ENCODE data around the gene GATA5.

DNA sequence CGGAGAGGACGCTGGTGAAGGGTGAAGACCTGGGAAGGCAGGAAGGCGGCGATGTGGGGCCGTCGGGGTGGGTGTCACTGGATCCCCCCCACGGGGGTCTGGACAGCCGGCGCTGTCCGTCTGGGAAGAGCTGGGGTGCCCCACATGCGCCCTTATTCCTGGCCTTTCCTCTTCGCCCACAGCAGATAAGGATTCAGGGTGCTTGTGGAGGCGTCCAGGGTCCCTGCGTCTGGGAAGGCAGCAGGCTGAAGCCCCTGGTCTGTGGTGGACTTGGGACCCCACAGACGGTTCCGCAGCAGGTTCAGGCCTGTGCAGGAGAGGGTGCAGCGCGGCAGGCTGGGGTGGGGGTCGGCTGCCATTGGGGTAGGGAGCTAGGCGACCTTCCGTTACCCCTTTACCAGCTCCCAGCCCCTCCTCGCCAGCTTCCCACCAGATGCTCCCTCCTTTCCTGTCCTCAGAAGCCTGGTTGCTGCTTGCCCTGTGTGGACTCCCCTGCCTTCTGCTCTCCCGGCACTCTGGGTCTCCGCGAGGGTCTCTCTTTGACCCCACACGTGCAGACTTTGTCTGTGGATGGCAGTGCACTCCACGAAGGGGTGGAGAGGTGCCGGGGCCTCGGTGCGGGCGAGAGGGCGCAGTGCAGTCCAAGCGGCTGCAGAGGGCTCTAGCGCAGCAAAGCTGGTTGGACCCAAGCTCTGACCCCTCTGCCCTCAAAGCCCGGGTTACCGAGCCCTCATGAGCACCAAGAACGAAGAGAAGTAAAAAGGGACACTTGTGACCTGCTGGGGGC, 2.1 kb upstream of the GATA5 start:
- TF ChIP-seq CTCF (IDR thresholded peaks at IDR 0.05) (peak in 1 of 6 experiments; percentile 41), POLR2A (IDR thresholded peaks at IDR 0.05) (no peak)
